Germinal center (tissue), 1 donor: ENCODE results near the gene PARN.
"Not testable (repeated sequence)": the region's sequence is repeated elsewhere in the genome, so short reads cannot be mapped to it uniquely, and the experiment has no call there.

Experiments used
- DNase-seq: peaks from one replicate; pipeline ENCODE4 v3.0.0; 2012; ENCODE audit warnings: mixed read lengths, low spot score

The PARN gene

GRCh38 chr16:14629919-14630619, at the start of gene PARN:
TSS of gene PARN (minus strand) at chr16:14630260. CDS start at chr16:14630125, 135 bp downstream.
- peak; percentile 98 for DNase-seq

GRCh38 chr16:14678748-14679497, 48.9 kb upstream of the PARN start:
- DNase-seq: no peak

GRCh38 chr16:14677627-14678026, 47.6 kb upstream of the PARN start:
- no peak for DNase-seq

GRCh38 chr16:14676633-14677032, 46.6 kb upstream of the PARN start:
- no peak for DNase-seq

- peak; percentile 70 for DNase-seq
Measured at GRCh38 chr16:14672403-14672971, 42.4 kb upstream of the PARN start.

GRCh38 chr16:14669776-14670175, 39.7 kb upstream of the PARN start:
- DNase-seq: no peak

- no peak for DNase-seq
Measured at GRCh38 chr16:14668556-14669223, 38.6 kb upstream of the PARN start.

- DNase-seq: no peak
Measured at GRCh38 chr16:14667347-14668266, 37.5 kb upstream of the PARN start.

- peak; percentile 45 for DNase-seq
Measured at GRCh38 chr16:14658063-14658462, 28.0 kb upstream of the PARN start.

GRCh38 chr16:14652726-14653125, 22.7 kb upstream of the PARN start:
- DNase-seq: no peak

- DNase-seq: no peak
Measured at GRCh38 chr16:14650629-14651028, 20.6 kb upstream of the PARN start.

GRCh38 chr16:14649816-14650215, 19.8 kb upstream of the PARN start:
- DNase-seq: no peak

- DNase-seq: no peak
Measured at GRCh38 chr16:14641926-14642325, 11.9 kb upstream of the PARN start.

GRCh38 chr16:14641206-14641605, 11.1 kb upstream of the PARN start:
- DNase-seq: no peak

GRCh38 chr16:14640538-14640937, 10.5 kb upstream of the PARN start:
- DNase-seq: no peak

GRCh38 chr16:14636951-14637240, 6.8 kb upstream of the PARN start:
- DNase-seq: not testable (repeated sequence)

- not testable (repeated sequence) for DNase-seq
Measured at GRCh38 chr16:14636179-14636950, 6.3 kb upstream of the PARN start.

GRCh38 chr16:14635395-14636165, 5.5 kb upstream of the PARN start:
- no peak for DNase-seq

- no peak for DNase-seq
Measured at GRCh38 chr16:14634389-14634725, 4.3 kb upstream of the PARN start.
